SU-DHL-6 (cell line): ENCODE measurements around the gene THSD4.

Source experiments
- CTCF ChIP-seq: fragments of 200-600 bp; sonication (generic); IDR thresholded peaks from one replicate; pipeline ENCODE4 v1.5.1; 2017; ENCODE audit warnings: antibody characterized with exemption, mild to moderate bottlenecking, low read length, moderate library complexity; ENCODE audit not compliant: insufficient read depth, poor library complexity, severe bottlenecking
- EZH2phosphoT487 ChIP-seq: fragments of 200-600 bp; sonication (generic), shearing (Covaris generic); conservative IDR thresholded peaks from 2 replicates; pipeline ENCODE4 v1.6.1; 2018; ENCODE audit warnings: mild to moderate bottlenecking, antibody characterized with exemption, low read length, moderate library complexity, mixed read lengths

DNA sequence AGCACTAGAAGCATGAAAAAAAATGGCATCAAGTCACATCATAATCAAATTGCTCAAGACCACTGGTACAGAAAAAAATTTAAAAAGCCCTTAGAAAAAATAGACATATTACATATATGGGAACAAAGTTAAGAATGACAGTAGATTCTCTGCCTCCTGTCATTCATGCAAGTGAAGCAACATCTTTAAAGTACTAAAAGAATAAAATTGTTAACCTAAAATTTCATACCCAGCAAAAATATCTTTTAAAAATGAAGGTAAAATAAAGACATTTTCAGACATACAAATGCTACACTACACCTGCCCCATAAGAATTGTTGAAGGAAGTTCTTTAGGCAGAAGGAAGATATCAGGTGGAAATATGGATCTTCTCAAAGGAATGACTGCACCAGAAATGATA, 55.9 kb downstream of the THSD4 start:
- TF ChIP-seq CTCF (no peak), EZH2phosphoT487 (no peak)
